Measurements from ENCODE around the gene GNPTAB.
A peak's percentile ranks its signal among the peaks of the same experiment; 100 is the strongest.

GNPTAB gene

DNA sequence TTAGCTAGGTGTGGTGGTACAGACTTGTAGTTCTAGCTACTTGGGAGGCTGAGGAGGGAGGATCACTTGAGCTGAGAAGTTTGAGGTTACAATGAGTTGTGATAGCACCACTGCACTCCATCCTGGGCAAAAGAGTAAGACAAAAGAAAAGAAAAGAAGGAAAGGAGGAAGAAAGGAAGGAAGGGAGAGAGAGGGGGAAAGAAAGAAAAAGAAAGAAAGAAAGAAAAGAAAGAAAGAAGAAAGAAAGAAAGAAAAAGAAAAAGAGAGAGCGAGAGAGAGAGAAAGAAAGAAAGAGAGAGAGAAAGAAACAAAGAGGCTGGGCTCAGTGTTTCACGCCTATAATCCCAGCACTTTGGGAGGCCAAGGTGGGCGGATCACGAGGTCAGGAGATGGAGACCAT lies 10.3 kb upstream of the GNPTAB start:
- no peak overlapping the region for H3K4me3 ChIP-seq (IDR thresholded peaks at IDR 0.05; ENCODE audit: insufficient read depth, low read depth, low read length)
- no peak overlapping the region for H3K9ac ChIP-seq
- no peak overlapping the region for H3K4me2 ChIP-seq
- H3K4me1 ChIP-seq (ENCODE audit: low read depth, poor library complexity, severe bottlenecking): peaks cover 19% of the 10 kb centered on the region
- no peaks in the 10 kb centered on the region for H4K20me1 ChIP-seq (ENCODE audit: insufficient read depth)
- H3K79me2 ChIP-seq (ENCODE audit: insufficient read depth, low read depth): no peaks in the 10 kb centered on the region
- H3K27ac ChIP-seq: no peak overlapping the region
- no peaks in the 10 kb centered on the region for H3K36me3 ChIP-seq (ENCODE audit: insufficient read depth)
- TF ChIP-seq, protein P1, sequence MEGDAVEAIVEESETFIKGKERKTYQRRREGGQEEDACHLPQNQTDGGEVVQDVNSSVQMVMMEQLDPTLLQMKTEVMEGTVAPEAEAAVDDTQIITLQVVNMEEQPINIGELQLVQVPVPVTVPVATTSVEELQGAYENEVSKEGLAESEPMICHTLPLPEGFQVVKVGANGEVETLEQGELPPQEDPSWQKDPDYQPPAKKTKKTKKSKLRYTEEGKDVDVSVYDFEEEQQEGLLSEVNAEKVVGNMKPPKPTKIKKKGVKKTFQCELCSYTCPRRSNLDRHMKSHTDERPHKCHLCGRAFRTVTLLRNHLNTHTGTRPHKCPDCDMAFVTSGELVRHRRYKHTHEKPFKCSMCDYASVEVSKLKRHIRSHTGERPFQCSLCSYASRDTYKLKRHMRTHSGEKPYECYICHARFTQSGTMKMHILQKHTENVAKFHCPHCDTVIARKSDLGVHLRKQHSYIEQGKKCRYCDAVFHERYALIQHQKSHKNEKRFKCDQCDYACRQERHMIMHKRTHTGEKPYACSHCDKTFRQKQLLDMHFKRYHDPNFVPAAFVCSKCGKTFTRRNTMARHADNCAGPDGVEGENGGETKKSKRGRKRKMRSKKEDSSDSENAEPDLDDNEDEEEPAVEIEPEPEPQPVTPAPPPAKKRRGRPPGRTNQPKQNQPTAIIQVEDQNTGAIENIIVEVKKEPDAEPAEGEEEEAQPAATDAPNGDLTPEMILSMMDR (conservative IDR thresholded peaks at IDR 0.05; ENCODE audit: low read depth, low read length): no peak
- no peaks in the 10 kb centered on the region for H3K27me3 ChIP-seq (ENCODE audit: insufficient read depth, low read depth)
- no peak overlapping the region for H2AFZ ChIP-seq (ENCODE audit: low read depth)

GRCh38 chr12:101839324-101840283 lies 8.8 kb upstream of the GNPTAB start:
- Histone ChIP-seq H2AFZ (ENCODE audit: low read depth) (no peak overlapping the region; the same call in none of the 2 replicates), H3K27me3 (ENCODE audit: insufficient read depth, low read depth) (no peaks in the 10 kb centered on the region), H3K79me2 (ENCODE audit: insufficient read depth, low read depth) (no peaks in the 10 kb centered on the region), H3K36me3 (ENCODE audit: insufficient read depth) (no peaks in the 10 kb centered on the region), H3K4me1 (ENCODE audit: low read depth, poor library complexity, severe bottlenecking) (peaks cover 19% of the 10 kb centered on the region), H3K4me3 (IDR thresholded peaks at IDR 0.05; ENCODE audit: insufficient read depth, low read depth, low read length) (no peak overlapping the region), H3K4me2 (peak overlapping the region; percentile 1; the same call in 1 of the 2 replicates), H3K27ac (no peak overlapping the region), H4K20me1 (ENCODE audit: insufficient read depth) (no peaks in the 10 kb centered on the region), H3K9ac (no peak overlapping the region)
- TF ChIP-seq, protein P1 (conservative IDR thresholded peaks at IDR 0.05; ENCODE audit: low read depth, low read length): peak; percentile 76

GRCh38 chr12:101838628-101839323 lies 8.0 kb upstream of the GNPTAB start:
- Histone ChIP-seq H3K27ac (no peak overlapping the region), H4K20me1 (ENCODE audit: insufficient read depth) (no peaks in the 10 kb centered on the region), H3K4me1 (ENCODE audit: low read depth, poor library complexity, severe bottlenecking) (peaks cover 19% of the 10 kb centered on the region), H3K27me3 (ENCODE audit: insufficient read depth, low read depth) (no peaks in the 10 kb centered on the region), H2AFZ (ENCODE audit: low read depth) (no peak overlapping the region; the same call in 1 of the 2 replicates), H3K4me2 (peak overlapping the region; percentile 36), H3K4me3 (IDR thresholded peaks at IDR 0.05; ENCODE audit: insufficient read depth, low read depth, low read length) (no peak overlapping the region), H3K79me2 (ENCODE audit: insufficient read depth, low read depth) (no peaks in the 10 kb centered on the region), H3K9ac (no peak overlapping the region), H3K36me3 (ENCODE audit: insufficient read depth) (no peaks in the 10 kb centered on the region)
- TF ChIP-seq, protein P1 (conservative IDR thresholded peaks at IDR 0.05; ENCODE audit: low read depth, low read length): no peak

DNA sequence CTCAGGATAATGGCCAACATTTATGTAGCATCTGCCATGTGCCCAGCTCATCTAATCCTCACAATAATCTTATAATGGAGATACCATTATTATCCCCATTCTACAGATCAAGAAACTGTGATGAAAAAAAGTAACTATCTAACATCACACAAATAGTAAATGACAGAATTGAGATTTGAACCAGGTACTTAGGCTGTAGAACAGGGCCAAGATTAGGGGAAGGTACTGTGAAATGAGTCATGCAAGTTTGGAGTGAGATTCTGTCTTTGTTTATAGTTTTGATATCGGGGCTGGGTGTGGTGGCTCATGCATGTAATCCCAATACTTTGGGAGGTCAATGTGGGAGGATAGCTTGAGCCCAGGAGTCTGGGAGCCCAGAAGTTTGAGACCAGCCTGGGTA lies 1.3 kb upstream of the GNPTAB start:
- no peak overlapping the region for H3K27ac ChIP-seq
- TF ChIP-seq, protein P1 (conservative IDR thresholded peaks at IDR 0.05; ENCODE audit: low read depth, low read length): no peak
- no peak overlapping the region for H3K4me3 ChIP-seq (IDR thresholded peaks at IDR 0.05; ENCODE audit: insufficient read depth, low read depth, low read length)
- H3K36me3 ChIP-seq (ENCODE audit: insufficient read depth): no peaks in the 10 kb centered on the region
- peaks cover 23% of the 10 kb centered on the region for H3K4me1 ChIP-seq (ENCODE audit: low read depth, poor library complexity, severe bottlenecking)
- H3K27me3 ChIP-seq (ENCODE audit: insufficient read depth, low read depth): no peaks in the 10 kb centered on the region
- H2AFZ ChIP-seq (ENCODE audit: low read depth): no peak overlapping the region
- no peaks in the 10 kb centered on the region for H4K20me1 ChIP-seq (ENCODE audit: insufficient read depth)
- H3K79me2 ChIP-seq (ENCODE audit: insufficient read depth, low read depth): peaks cover 29% of the 10 kb centered on the region
- no peak overlapping the region for H3K9ac ChIP-seq
- no peak overlapping the region for H3K4me2 ChIP-seq

Data from KMS-11 (cell line).